ENCODE measurements around the gene SNRNP27.
"Not testable (repeated sequence)": the region's sequence is repeated elsewhere in the genome, so short reads cannot be mapped to it uniquely, and the experiment has no call there.

The SNRNP27 gene

GRCh38 chr2:69893684-69894551 is at the start of gene SNRNP27:
Gene SNRNP27, plus strand, starts transcription at chr2:69893956. Its CDS starts 29 bp downstream, at chr2:69893985.
- peak; percentile 71 to 83 (median 77) for DNase-seq (ENCODE audit: low read depth in 2 of 3, low spot score in 1 of 3)

GRCh38 chr2:69843993-69844392 is 49.8 kb upstream of the SNRNP27 start:
- no peak for DNase-seq (ENCODE audit: low read depth in 2 of 3, low spot score in 1 of 3)

- no peak for DNase-seq (ENCODE audit: low read depth in 2 of 3, low spot score in 1 of 3)
Measured at GRCh38 chr2:69844560-69844959, 49.2 kb upstream of the SNRNP27 start.

GRCh38 chr2:69846182-69847067 is 47.3 kb upstream of the SNRNP27 start:
- no peak for DNase-seq (ENCODE audit: low read depth in 2 of 3, low spot score in 1 of 3)

- DNase-seq (ENCODE audit: low read depth in 2 of 3, low spot score in 1 of 3) = no peak
Measured at GRCh38 chr2:69847068-69847828, 46.5 kb upstream of the SNRNP27 start.

- DNase-seq (ENCODE audit: low read depth in 2 of 3, low spot score in 1 of 3) = no peak
Measured at GRCh38 chr2:69848186-69848790, 45.5 kb upstream of the SNRNP27 start.

GRCh38 chr2:69858261-69858660 is 35.5 kb upstream of the SNRNP27 start:
- DNase-seq (ENCODE audit: low read depth in 2 of 3, low spot score in 1 of 3) = no peak

- no peak for DNase-seq (ENCODE audit: low read depth in 2 of 3, low spot score in 1 of 3)
Measured at GRCh38 chr2:69863298-69863697, 30.5 kb upstream of the SNRNP27 start.

GRCh38 chr2:69888451-69888850 is 5.3 kb upstream of the SNRNP27 start:
- no peak for DNase-seq (ENCODE audit: low read depth in 2 of 3, low spot score in 1 of 3)

GRCh38 chr2:69889302-69889701 is 4.5 kb upstream of the SNRNP27 start:
- DNase-seq (ENCODE audit: low read depth in 2 of 3, low spot score in 1 of 3) = no peak

- no peak for DNase-seq (ENCODE audit: low read depth in 2 of 3, low spot score in 1 of 3)
Measured at GRCh38 chr2:69890881-69891280, 2.9 kb upstream of the SNRNP27 start.

GRCh38 chr2:69892838-69893424 is 825 bp upstream of the SNRNP27 start:
- DNase-seq (ENCODE audit: low read depth in 2 of 3, low spot score in 1 of 3) = not testable (repeated sequence)

- not testable (repeated sequence) for DNase-seq (ENCODE audit: low read depth in 2 of 3, low spot score in 1 of 3)
Measured at GRCh38 chr2:69894737-69895136, 981 bp downstream of the SNRNP27 start.

- no peak for DNase-seq (ENCODE audit: low read depth in 2 of 3, low spot score in 1 of 3)
Measured at GRCh38 chr2:69902213-69902922, 8.6 kb downstream of the SNRNP27 start.

GRCh38 chr2:69907216-69907615 is 13.5 kb downstream of the SNRNP27 start:
- DNase-seq (ENCODE audit: low read depth in 2 of 3, low spot score in 1 of 3) = no peak

GRCh38 chr2:69911985-69912563 is 18.3 kb downstream of the SNRNP27 start:
- no peak for DNase-seq (ENCODE audit: low read depth in 2 of 3, low spot score in 1 of 3)

- peak; percentile 99 to 100 (median 99) for DNase-seq (ENCODE audit: low read depth in 2 of 3, low spot score in 1 of 3)
Measured at GRCh38 chr2:69914164-69914949, 20.6 kb downstream of the SNRNP27 start.

Measured in stimulated activated CD4-positive, alpha-beta T cell treated with anti-CD3 and anti-CD28 coated beads, Interleukin-12 subunit alpha, Interleukin-12 subunit beta, amount 100 ng/mL, for 48 hours (primary cell).